ENCODE measurements around the gene RBMX. TPM values are rescaled to one million over a fixed set of nuclear protein-coding genes. Genes with fewer than 3 reads are reported as not detected.

The RBMX gene
- total and polyA plus RNA-seq, 9 donors: 192 to 444 (median 308) TPM

- Histone ChIP-seq H3K27me3 (no peaks in the 10 kb centered on the region), H3K4me1 (ENCODE audit: insufficient read depth) (peaks cover 2% of the 10 kb centered on the region), H3K27ac (no peak overlapping the region), H3K36me3 (no peaks in the 10 kb centered on the region), H3K9me3 (no peaks in the 10 kb centered on the region), H3K4me3 (no peak overlapping the region)
- DNase-seq: no peak
- intact Hi-C loops (cut with DNase I): no loop called here
- WGBS, 3 donors: 81 to 97% (median 87%) methylated on average over 2 of the region's 2 CpGs
- TF ChIP-seq POLR2A (IDR thresholded peaks at IDR 0.05): no peak
- no peak for TF ChIP-seq EP300 (IDR thresholded peaks at IDR 0.05)
- no peak for TF ChIP-seq CTCF (IDR thresholded peaks at IDR 0.05)
These were observed 54.8 kb downstream of the RBMX start for GRCh38 chrX:136825771-136826170.

Small RNA genes within 50 kb of the gene (small RNA-seq; reads per million reads assigned to genes)
- not detected for gene SNORD61

Other genes with a start within 250 kb of the RBMX start
- gene CD40LG, start 232.6 kb downstream of the RBMX start, total RNA-seq: under 1 TPM in 2 of 7 donors, not detected in 5; 0.10 to 0.23 TPM
- 1 to 10 TPM in 1 of 2 donors, under 1 TPM in 1; 0.08 to 1.3 TPM for gene CD40LG, start 232.6 kb downstream of the RBMX start, polyA plus RNA-seq
- gene ARHGEF6, start 99.8 kb downstream of the RBMX start, total RNA-seq: 10 to 100 TPM in 6 of 7 donors, 1 to 10 TPM in 1; 9.5 to 26.3 (median 20.8) TPM
- 10 to 100 TPM; 13.6 to 37.9 TPM for gene ARHGEF6, start 99.8 kb downstream of the RBMX start, polyA plus RNA-seq
- gene GPR101, start 153.3 kb upstream of the RBMX start, total RNA-seq: not detected
- not detected for gene GPR101, start 153.3 kb upstream of the RBMX start, polyA plus RNA-seq

Data from ovary (tissue), 9 donors.